H54 (cell line): ENCODE measurements around the gene CUEDC2.

Source experiments
- DNase-seq: peaks from one replicate; pipeline ENCODE4 v3.0.0; 2011; ENCODE audit warnings: low spot score, mixed read lengths; ENCODE audit not compliant: insufficient read length
- FAIRE-seq: peaks from 3 replicates; lab custom pipeline; 2011; peaks lifted over from hg19 to GRCh38; lab: Jason Lieb, UNC
- POLR2A ChIP-seq: IDR thresholded peaks from 2 replicates; pipeline ENCODE4 v1.6.1; 2011; ENCODE audit warnings: low read depth, mild to moderate bottlenecking, low read length

CUEDC2 gene

GRCh38 chr10:102395400-102396316, 36.7 kb downstream of the CUEDC2 start, which contains the start of gene NFKB2:
NFKB2 (plus strand) TSS chr10:102395705; CDS start chr10:102395960, 255 bp downstream.
- FAIRE-seq: no peak

GRCh38 chr10:102394801-102395399, 37.5 kb downstream of the CUEDC2 start:
- FAIRE-seq (no peak), DNase-seq (no peak)
- no peak for TF ChIP-seq POLR2A

More at GRCh38 chr10:102395400-102396316, 36.7 kb downstream of the CUEDC2 start, which contains the start of gene NFKB2:
- peak; percentile 59; the same call in 1 of the 2 replicates for TF ChIP-seq POLR2A
- DNase-seq: peak; percentile 79

GRCh38 chr10:102394079-102394800, 38.1 kb downstream of the CUEDC2 start:
- DNase-seq (peak; percentile 96), FAIRE-seq (no peak)
- 0 out of 2 replicates have a peak, but pooled peaks have one; percentile 36 for TF ChIP-seq POLR2A

GRCh38 chr10:102393411-102394078, 38.8 kb downstream of the CUEDC2 start:
- FAIRE-seq: no peak
- no peak for DNase-seq
- no peak for TF ChIP-seq POLR2A

GRCh38 chr10:102392306-102392705, 40.1 kb downstream of the CUEDC2 start:
- DNase-seq (no peak), FAIRE-seq (no peak)
- TF ChIP-seq POLR2A: no peak

- FAIRE-seq: no peak
- TF ChIP-seq POLR2A: no peak
- no peak for DNase-seq
These were observed 42.5 kb downstream of the CUEDC2 start for GRCh38 chr10:102389894-102390293.

- no peak for TF ChIP-seq POLR2A
- FAIRE-seq (no peak), DNase-seq (no peak)
These were observed 47.6 kb downstream of the CUEDC2 start for GRCh38 chr10:102384606-102385429.

- no peak for DNase-seq
These were observed 48.3 kb downstream of the CUEDC2 start for GRCh38 chr10:102384053-102384452.

GRCh38 chr10:102382871-102383270, 49.5 kb downstream of the CUEDC2 start:
- FAIRE-seq: no peak
- no peak for DNase-seq
- TF ChIP-seq POLR2A: no peak

More at GRCh38 chr10:102384053-102384452, 48.3 kb downstream of the CUEDC2 start:
- no peak for FAIRE-seq
- TF ChIP-seq POLR2A: no peak

- DNase-seq (no peak), FAIRE-seq (no peak)
These were observed 50.4 kb downstream of the CUEDC2 start for GRCh38 chr10:102381983-102382382.

GRCh38 chr10:102379383-102379782, 53.0 kb downstream of the CUEDC2 start:
- DNase-seq: no peak
- no peak for FAIRE-seq
- TF ChIP-seq POLR2A: no peak

More at GRCh38 chr10:102381983-102382382, 50.4 kb downstream of the CUEDC2 start:
- no peak for TF ChIP-seq POLR2A

- FAIRE-seq (no peak), DNase-seq (no peak)
- no peak for TF ChIP-seq POLR2A
These were observed 55.5 kb downstream of the CUEDC2 start for GRCh38 chr10:102376901-102377300.
